A549 (cell line): ENCODE measurements around the gene CRACR2B.

ENCODE experiments used
- CEBPB ChIP-seq, 2 experiments: fragments of >200 bp in 1 of 2; sonication (Bioruptor Twin) in 1 of 2; formaldehyde crosslinking in 1 of 2; IDR thresholded peaks; 2 replicates each; pipeline ENCODE4 v1.6.1; 2012 to 2016
- CHD4 ChIP-seq: fragments of 200-600 bp; sonication (generic); IDR thresholded peaks from 2 replicates; pipeline ENCODE4 v1.6.1; 2016; ENCODE audit warnings: antibody characterized with exemption, mild to moderate bottlenecking, borderline replicate concordance
- CTCF ChIP-seq: fragments of >200 bp; sonication (Bioruptor Twin); formaldehyde crosslinking; IDR thresholded peaks from 3 replicates; pipeline ENCODE4 v1.5.1; 2016
- EP300 ChIP-seq, 2 experiments: fragments of >200 bp; sonication (Bioruptor Twin); formaldehyde crosslinking; IDR thresholded peaks; 2 replicates in 1 of 2; 3 replicates in 1 of 2; pipeline ENCODE4 v1.6.1; 2016 to 2017
- HEYL ChIP-seq: fragments of 250-450 bp; sonication (Bioruptor Pico); IDR thresholded peaks from 2 replicates; pipeline ENCODE4 v1.8.0; 2021; ENCODE audit warnings: mild to moderate bottlenecking, moderate library complexity
- JUN ChIP-seq, 2 experiments: fragments of >200 bp; sonication (Bioruptor Twin); formaldehyde crosslinking; IDR thresholded peaks; 2 replicates in 1 of 2; 3 replicates in 1 of 2; pipeline ENCODE4 v1.6.1; 2016 to 2017
- JUNB ChIP-seq: fragments of >200 bp; sonication (Bioruptor Twin); formaldehyde crosslinking; IDR thresholded peaks from 2 replicates; pipeline ENCODE4 v1.6.1; 2016
- POLR2A ChIP-seq: IDR thresholded peaks from 2 replicates; pipeline ENCODE4 v1.6.1; 2012; ENCODE audit warnings: mild to moderate bottlenecking, low read length
- POLR2AphosphoS2 ChIP-seq: conservative IDR thresholded peaks from 2 replicates; pipeline ENCODE4 v1.6.1; 2012; ENCODE audit warnings: low read length, improper control_type of control experiment, inconsistent platforms
- RAD21 ChIP-seq, 2 experiments: fragments of >200 bp in 1 of 2; sonication (Bioruptor Twin) in 1 of 2; formaldehyde crosslinking in 1 of 2; IDR thresholded peaks in 1 of 2; conservative IDR thresholded peaks in 1 of 2; 2 replicates in 1 of 2; 3 replicates in 1 of 2; pipeline ENCODE4 v1.6.1; 2012 to 2018; ENCODE audit warnings: inconsistent platforms in 1 of 2
- USF2 ChIP-seq: fragments of 450-650 bp; IDR thresholded peaks from 2 replicates; pipeline ENCODE4 v1.6.1; 2014; ENCODE audit warnings: antibody characterized with exemption
- ZFP36 ChIP-seq: fragments of 450-650 bp; IDR thresholded peaks from 2 replicates; pipeline ENCODE4 v1.6.1; 2014; ENCODE audit warnings: borderline replicate concordance; ENCODE audit not compliant: partially characterized antibody
- TF ChIP-seq, protein P1 (sequence below): IDR thresholded peaks from 2 replicates; pipeline ENCODE4 v1.6.1; 2012
- TF ChIP-seq, protein P2 (sequence below): fragments of 250-450 bp; sonication (Bioruptor Pico); IDR thresholded peaks from 2 replicates; pipeline ENCODE4 v1.5.0; 2021; ENCODE audit warnings: mild to moderate bottlenecking, moderate library complexity, borderline replicate concordance

- TF ChIP-seq ZFP36 (no peak), USF2 (no peak), POLR2A (no peak), CTCF (no peak), RAD21 (conservative IDR thresholded peaks at IDR 0.05 in 1 of 2, IDR thresholded peaks at IDR 0.05 in 1 of 2) (no peak), CHD4 (no peak), CEBPB (IDR thresholded peaks at IDR 0.05) (no peak), JUNB (no peak), POLR2AphosphoS2 (no peak), EP300 (IDR thresholded peaks at IDR 0.05) (no peak), HEYL (CRISPR knock-in tag) (no peak), JUN (IDR thresholded peaks at IDR 0.05) (no peak)
- TF ChIP-seq, protein P1, sequence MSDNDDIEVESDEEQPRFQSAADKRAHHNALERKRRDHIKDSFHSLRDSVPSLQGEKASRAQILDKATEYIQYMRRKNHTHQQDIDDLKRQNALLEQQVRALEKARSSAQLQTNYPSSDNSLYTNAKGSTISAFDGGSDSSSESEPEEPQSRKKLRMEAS: no peak
- TF ChIP-seq, protein P2, sequence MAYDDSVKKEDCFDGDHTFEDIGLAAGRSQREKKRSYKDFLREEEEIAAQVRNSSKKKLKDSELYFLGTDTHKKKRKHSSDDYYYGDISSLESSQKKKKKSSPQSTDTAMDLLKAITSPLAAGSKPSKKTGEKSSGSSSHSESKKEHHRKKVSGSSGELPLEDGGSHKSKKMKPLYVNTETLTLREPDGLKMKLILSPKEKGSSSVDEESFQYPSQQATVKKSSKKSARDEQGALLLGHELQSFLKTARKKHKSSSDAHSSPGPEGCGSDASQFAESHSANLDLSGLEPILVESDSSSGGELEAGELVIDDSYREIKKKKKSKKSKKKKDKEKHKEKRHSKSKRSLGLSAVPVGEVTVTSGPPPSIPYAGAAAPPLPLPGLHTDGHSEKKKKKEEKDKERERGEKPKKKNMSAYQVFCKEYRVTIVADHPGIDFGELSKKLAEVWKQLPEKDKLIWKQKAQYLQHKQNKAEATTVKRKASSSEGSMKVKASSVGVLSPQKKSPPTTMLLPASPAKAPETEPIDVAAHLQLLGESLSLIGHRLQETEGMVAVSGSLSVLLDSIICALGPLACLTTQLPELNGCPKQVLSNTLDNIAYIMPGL (CRISPR knock-in tag): no peak
Observed at GRCh38 chr11:875769-876301, 48.1 kb downstream of the CRACR2B start.
